IPS-20b (cell line): ENCODE measurements around the gene BIN1.

Experiments
- H3K27ac ChIP-seq: one replicate; pipeline ENCODE4 v1.5.1; 2013; ENCODE audit warnings: low read length
- H3K27me3 ChIP-seq: 2 replicates; pipeline ENCODE4 v1.6.1; 2013; ENCODE audit warnings: mild to moderate bottlenecking, low read length, inconsistent platforms; ENCODE audit not compliant: insufficient read depth
- H3K36me3 ChIP-seq: 2 replicates; pipeline ENCODE4 v1.6.1; 2013; ENCODE audit warnings: low read depth, mild to moderate bottlenecking, inconsistent platforms, low read length, moderate library complexity; ENCODE audit not compliant: insufficient read depth
- H3K4me1 ChIP-seq: 2 replicates; pipeline ENCODE4 v1.6.1; 2013; ENCODE audit warnings: mild to moderate bottlenecking, control low read depth, inconsistent platforms, low read length, moderate library complexity; ENCODE audit not compliant: insufficient read depth
- H3K4me3 ChIP-seq: 2 replicates; pipeline ENCODE4 v1.5.1; 2013; ENCODE audit warnings: mild to moderate bottlenecking, low read length, inconsistent platforms
- H3K9ac ChIP-seq: 2 replicates; pipeline ENCODE4 v1.6.1; 2013; ENCODE audit warnings: low read depth, mild to moderate bottlenecking, inconsistent platforms, low read length, moderate library complexity
- H3K9me3 ChIP-seq: 2 replicates; pipeline ENCODE4 v1.6.1; 2013; ENCODE audit warnings: mild to moderate bottlenecking, low read depth, low read length, inconsistent platforms; ENCODE audit not compliant: insufficient read depth

The BIN1 gene

GRCh38 chr2:127014630-127015029 is 92.3 kb downstream of the BIN1 start:
- H3K27ac ChIP-seq = no peak overlapping the region

GRCh38 chr2:127014224-127014623 is 92.7 kb downstream of the BIN1 start:
- H3K27ac ChIP-seq = no peak overlapping the region

More at GRCh38 chr2:127014630-127015029, 92.3 kb downstream of the BIN1 start:
- no peaks in the 10 kb centered on the region for H3K9me3 ChIP-seq
- peaks cover 6% of the 10 kb centered on the region; the same call in 1 of the 2 replicates for H3K4me1 ChIP-seq
- no peak overlapping the region for H3K4me3 ChIP-seq
- no peak overlapping the region for H3K9ac ChIP-seq
- H3K27me3 ChIP-seq = no peaks in the 10 kb centered on the region
- H3K36me3 ChIP-seq = no peaks in the 10 kb centered on the region

DNA sequence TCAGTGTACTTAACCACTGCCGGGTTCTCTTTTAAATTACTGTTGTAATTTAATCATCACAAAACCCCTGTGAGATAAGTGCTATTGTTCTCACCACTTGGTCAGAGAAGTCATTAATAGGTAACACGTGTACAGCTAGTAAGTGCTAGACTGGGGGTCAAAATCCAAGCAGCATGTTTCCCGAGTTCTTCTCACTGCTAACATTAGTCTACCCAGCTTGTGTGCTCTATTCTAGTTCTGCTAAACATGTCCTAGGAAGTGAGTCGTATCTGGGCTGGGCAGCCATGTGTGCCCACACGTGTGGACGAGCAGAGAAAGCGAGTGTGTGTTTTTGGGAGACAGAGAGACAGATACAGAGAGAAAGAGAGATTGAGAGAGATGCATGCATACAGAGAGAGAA is 94.1 kb downstream of the BIN1 start:
- H3K9me3 ChIP-seq = no peaks in the 10 kb centered on the region
- H3K9ac ChIP-seq = no peak overlapping the region
- H3K27me3 ChIP-seq = no peaks in the 10 kb centered on the region
- no peak overlapping the region for H3K27ac ChIP-seq
- no peaks in the 10 kb centered on the region for H3K36me3 ChIP-seq
- H3K4me1 ChIP-seq = peaks cover 6% of the 10 kb centered on the region; the same call in 1 of the 2 replicates
- H3K4me3 ChIP-seq = no peak overlapping the region

More at GRCh38 chr2:127014224-127014623, 92.7 kb downstream of the BIN1 start:
- Histone ChIP-seq H3K36me3 (no peaks in the 10 kb centered on the region), H3K4me1 (peaks cover 6% of the 10 kb centered on the region; the same call in 1 of the 2 replicates), H3K4me3 (no peak overlapping the region), H3K9me3 (no peaks in the 10 kb centered on the region), H3K27me3 (no peaks in the 10 kb centered on the region), H3K9ac (no peak overlapping the region)

- Histone ChIP-seq H3K9me3 (no peaks in the 10 kb centered on the region), H3K27me3 (no peaks in the 10 kb centered on the region), H3K4me1 (peaks cover 6% of the 10 kb centered on the region; the same call in 1 of the 2 replicates), H3K27ac (no peak overlapping the region), H3K4me3 (no peak overlapping the region), H3K9ac (no peak overlapping the region), H3K36me3 (no peaks in the 10 kb centered on the region)
Measured at GRCh38 chr2:127012215-127012614, 94.7 kb downstream of the BIN1 start.

DNA sequence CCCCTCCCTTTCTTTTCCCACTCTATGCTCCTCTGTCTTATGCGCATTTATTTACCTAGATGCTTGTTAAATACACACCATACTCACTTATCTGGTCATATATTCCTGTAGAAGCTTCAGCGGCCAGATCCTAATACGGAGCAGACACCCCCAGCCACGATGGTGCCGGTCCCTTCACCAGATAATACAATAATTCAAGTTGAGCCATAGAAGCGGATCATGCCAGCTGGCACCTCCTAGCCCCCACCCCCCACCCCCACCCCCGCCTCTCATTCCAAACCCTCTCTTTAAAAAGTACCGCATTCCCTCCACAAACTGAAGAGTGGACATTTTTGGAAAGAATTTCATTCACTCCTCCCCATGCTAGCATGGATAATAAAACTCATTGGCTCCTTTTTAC is 95.2 kb downstream of the BIN1 start:
- H3K4me3 ChIP-seq = no peak overlapping the region
- H3K9ac ChIP-seq = no peak overlapping the region
- H3K36me3 ChIP-seq = no peaks in the 10 kb centered on the region
- H3K9me3 ChIP-seq = no peaks in the 10 kb centered on the region
- no peaks in the 10 kb centered on the region for H3K27me3 ChIP-seq
- H3K27ac ChIP-seq = no peak overlapping the region
- H3K4me1 ChIP-seq = peaks cover 6% of the 10 kb centered on the region; the same call in 1 of the 2 replicates

DNA sequence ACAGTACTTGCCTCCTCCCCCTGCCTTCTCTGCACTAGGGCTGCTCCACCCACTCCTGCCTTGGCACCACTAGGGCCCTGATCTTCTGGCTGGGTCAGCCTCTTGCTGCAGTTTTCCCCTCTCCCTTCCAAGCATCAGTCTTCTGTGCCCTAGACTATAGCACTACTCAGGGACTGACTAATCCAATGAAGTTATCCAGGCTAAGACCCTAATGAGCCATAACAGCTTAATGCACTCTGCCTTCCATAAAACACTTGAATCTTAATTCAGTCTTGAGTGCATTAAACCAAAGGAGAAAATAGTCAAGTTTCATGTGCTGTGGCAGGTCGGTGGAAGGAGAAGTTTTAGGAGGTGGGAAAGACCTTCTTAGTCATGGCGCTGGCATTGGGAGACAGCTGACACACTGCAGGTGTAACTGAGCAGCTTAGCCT is 95.7 kb downstream of the BIN1 start:
- H3K9me3 ChIP-seq = no peaks in the 10 kb centered on the region
- no peaks in the 10 kb centered on the region for H3K27me3 ChIP-seq
- H3K27ac ChIP-seq = no peak overlapping the region
- H3K4me1 ChIP-seq = peaks cover 6% of the 10 kb centered on the region; the same call in 1 of the 2 replicates
- H3K9ac ChIP-seq = no peak overlapping the region
- no peak overlapping the region for H3K4me3 ChIP-seq
- H3K36me3 ChIP-seq = no peaks in the 10 kb centered on the region

DNA sequence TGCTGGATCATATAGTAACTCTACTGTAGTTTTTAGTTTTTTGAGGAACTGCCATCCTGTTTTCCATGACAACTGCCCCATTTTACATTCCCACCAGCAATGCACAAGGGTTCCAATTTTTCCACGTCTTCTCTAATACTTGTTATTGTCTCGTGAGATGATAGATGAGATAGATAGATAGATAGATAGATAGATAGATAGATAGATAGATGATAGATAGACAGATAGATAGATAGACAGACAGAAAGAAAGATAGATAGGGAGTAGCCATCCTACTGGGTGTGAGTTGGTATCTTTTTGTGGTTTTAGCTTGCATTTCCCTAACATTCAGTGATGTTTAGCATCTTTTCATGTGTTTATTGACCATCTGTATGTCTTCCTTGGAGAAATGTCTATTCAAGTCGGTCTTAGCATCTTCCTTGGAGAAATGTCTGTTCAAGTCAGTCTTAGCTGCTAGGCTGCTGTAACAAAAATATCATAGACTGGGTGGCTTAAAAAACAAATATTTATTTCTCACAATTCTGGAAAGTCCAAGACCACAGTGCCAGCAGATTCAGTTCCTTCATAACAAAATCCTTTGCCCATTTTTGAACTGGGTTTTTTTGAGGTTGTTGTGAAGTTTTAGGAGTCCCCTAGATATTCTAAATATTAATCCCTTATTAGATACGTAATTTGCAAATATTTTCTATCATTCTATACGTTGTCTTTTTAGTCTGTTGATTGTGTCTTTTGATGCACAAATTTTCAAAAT is 98.5 kb downstream of the BIN1 start:
- H3K4me3 ChIP-seq = no peak overlapping the region
- no peak overlapping the region for H3K27ac ChIP-seq

DNA sequence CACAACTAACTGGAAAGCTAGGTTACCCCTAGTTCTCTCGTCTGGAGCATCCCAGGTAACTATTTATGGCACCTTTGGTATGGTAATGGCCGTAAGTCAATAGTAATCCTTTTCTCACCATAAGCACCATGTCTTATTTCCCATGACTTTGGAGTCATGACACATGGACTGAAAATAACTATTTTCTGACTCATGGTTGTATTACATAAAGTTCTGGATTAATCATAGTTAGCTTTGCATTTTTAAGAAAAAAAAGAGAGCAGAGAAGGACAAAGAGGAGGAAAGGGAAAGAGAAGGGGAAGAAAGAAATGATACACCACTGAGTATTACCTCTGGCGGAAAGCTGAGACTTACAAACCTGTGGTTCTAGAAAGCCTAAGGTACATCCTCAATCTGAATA is 99.3 kb downstream of the BIN1 start:
- Histone ChIP-seq H3K27ac (no peak overlapping the region), H3K36me3 (no peaks in the 10 kb centered on the region), H3K4me3 (no peak overlapping the region), H3K27me3 (no peaks in the 10 kb centered on the region), H3K9me3 (no peaks in the 10 kb centered on the region), H3K9ac (no peak overlapping the region), H3K4me1 (peaks cover 10% of the 10 kb centered on the region; the same call in 1 of the 2 replicates)

More for the DNA sequence above, 98.5 kb downstream of the BIN1 start:
- H3K36me3 ChIP-seq = no peaks in the 10 kb centered on the region
- no peaks in the 10 kb centered on the region for H3K27me3 ChIP-seq
- no peaks in the 10 kb centered on the region for H3K9me3 ChIP-seq
- no peak overlapping the region for H3K9ac ChIP-seq
- peaks cover 10% of the 10 kb centered on the region; the same call in 1 of the 2 replicates for H3K4me1 ChIP-seq

DNA sequence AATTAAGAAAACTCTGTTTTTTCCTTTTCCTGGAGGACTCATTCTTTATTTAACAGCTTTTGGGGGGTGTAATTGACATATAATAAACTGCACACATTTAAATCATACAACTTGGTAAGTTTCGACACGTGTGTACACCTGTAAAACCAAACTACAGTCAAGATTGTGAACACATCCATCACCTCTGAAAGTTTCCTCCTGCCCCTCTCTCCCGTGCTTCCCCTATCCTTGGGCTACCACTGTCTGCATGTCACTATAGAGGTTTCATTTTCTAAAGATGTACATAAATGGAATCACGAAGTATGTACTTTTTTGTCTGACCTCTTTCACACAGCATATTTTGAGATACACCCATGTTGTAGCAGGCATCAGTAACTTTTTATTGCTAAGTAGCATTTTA is 100.0 kb downstream of the BIN1 start:
- Histone ChIP-seq H3K27me3 (no peaks in the 10 kb centered on the region), H3K9ac (no peak overlapping the region), H3K9me3 (no peaks in the 10 kb centered on the region), H3K27ac (no peak overlapping the region), H3K4me3 (no peak overlapping the region), H3K4me1 (peaks cover 10% of the 10 kb centered on the region; the same call in 1 of the 2 replicates), H3K36me3 (no peaks in the 10 kb centered on the region)

DNA sequence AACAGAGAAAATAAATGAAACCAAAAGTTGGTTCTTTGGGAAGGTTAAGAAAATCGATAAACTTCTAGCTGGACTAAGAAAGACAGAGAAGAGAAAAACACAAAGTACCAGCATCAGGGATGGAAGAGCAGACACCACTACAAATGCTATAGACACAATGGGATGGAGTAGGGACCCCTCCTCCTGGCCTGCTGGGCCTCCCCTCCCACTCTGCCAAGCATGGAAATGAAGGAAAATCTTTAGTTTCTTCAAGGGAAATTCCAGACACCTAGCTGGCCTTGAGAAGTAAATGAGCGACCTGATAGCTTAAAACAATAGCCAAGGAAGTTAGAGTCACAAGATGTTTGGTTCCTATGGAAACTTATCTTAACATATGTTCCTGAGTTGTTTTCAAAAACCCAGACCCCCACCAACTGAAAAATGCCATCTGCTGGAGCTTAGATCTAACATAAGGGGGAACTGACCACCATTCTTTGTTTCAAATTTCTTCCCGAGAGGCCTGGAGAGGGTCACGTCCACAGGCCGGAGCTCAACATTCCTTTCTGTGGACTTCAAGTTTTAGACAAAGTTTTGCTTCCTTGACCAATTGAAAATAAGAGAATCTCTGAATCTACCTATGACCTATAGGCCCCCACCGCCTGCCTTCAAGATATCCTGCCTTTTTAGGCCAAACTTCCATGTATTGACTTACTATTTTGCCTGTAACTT is 101.9 kb downstream of the BIN1 start:
- peaks cover 10% of the 10 kb centered on the region; the same call in 1 of the 2 replicates for H3K4me1 ChIP-seq
- no peak overlapping the region for H3K4me3 ChIP-seq
- H3K27me3 ChIP-seq = no peaks in the 10 kb centered on the region
- H3K27ac ChIP-seq = no peak overlapping the region
- H3K9me3 ChIP-seq = no peaks in the 10 kb centered on the region
- 0 out of 2 replicates have a peak overlapping the region, but pooled peaks have one; percentile 35 for H3K9ac ChIP-seq
- no peaks in the 10 kb centered on the region for H3K36me3 ChIP-seq

DNA sequence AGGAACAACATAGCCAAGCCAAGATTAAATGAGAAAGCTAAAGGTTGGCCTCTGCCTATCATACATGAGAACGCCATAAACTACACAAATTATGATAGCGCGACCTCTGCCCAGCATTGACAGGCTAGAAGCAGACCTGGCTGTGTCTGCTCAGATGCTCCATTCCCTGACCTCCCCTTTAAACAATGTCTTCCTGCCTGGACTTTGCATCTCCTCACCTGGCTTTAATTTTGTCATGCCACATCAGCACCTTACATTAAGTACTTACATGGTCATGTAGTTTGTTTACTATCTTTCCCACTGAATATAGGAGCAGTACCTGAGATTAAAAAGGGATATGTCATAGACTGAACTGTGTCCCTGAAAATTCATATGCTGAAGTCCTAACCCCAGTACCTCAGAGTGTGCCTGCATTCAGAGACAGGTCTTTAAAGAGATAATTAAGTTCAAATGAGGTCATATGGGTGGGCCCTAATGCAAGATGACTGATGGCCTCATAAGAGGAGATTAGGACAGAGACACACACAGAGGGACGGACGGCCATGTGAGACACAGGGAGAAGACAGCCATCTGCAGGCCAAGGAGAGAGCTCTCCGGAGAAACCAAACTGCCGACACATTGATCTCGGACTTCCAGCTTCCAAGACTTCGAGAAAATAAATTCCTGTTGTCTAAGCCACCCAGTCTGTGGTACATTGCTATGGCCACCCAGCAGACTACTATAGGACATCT is 103.7 kb downstream of the BIN1 start:
- Histone ChIP-seq H3K4me1 (peaks cover 10% of the 10 kb centered on the region; the same call in 1 of the 2 replicates), H3K36me3 (no peaks in the 10 kb centered on the region), H3K27me3 (no peaks in the 10 kb centered on the region), H3K27ac (no peak overlapping the region), H3K4me3 (no peak overlapping the region), H3K9ac (no peak overlapping the region), H3K9me3 (no peaks in the 10 kb centered on the region)
